GM21529 (cell line): ENCODE results near the gene SARM1.
"Not testable (repeated sequence)": the region's sequence is repeated elsewhere in the genome, so short reads cannot be mapped to it uniquely, and the experiment has no call there.

Experiments
- ATAC-seq: cut with Tn5 transposase; IDR thresholded peaks from one replicate; pipeline ENCODE4 v1.9.1; 2021; ENCODE audit not compliant: unreplicated experiment

Gene SARM1

GRCh38 chr17:28415886-28416285, 44.4 kb downstream of the SARM1 start:
- ATAC-seq, result no peak

DNA sequence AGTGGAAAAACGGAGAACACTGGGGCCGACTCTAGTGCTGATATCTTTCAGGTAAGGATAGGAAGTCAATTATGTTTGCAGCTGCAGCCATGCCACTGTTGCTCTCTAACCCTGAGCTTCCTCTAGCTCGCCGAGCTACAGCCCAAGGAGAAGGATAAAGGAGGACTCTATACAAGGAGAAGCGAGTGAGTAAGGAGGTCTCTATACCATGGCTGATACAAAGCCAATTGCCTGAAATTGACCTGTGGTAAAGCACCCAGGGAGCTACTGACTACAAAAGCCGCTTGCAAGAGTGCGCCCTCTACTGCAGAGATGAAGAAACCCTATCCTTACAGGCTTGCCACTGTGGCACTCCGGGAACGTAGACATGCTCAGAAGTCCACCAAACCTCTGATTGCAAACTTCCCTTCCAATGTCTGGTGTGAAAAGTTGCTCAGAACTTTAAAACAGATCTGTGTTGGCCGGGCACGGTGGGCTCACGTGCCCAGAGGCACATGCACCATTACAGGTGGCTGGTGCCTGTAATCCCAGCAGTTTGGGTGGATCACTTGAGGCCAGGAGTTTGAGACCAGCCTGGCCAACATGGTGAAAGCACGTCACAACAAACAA, 45.3 kb downstream of the SARM1 start:
- no peak for ATAC-seq

GRCh38 chr17:28421787-28422305, 50.4 kb downstream of the SARM1 start:
- ATAC-seq, result no peak

DNA sequence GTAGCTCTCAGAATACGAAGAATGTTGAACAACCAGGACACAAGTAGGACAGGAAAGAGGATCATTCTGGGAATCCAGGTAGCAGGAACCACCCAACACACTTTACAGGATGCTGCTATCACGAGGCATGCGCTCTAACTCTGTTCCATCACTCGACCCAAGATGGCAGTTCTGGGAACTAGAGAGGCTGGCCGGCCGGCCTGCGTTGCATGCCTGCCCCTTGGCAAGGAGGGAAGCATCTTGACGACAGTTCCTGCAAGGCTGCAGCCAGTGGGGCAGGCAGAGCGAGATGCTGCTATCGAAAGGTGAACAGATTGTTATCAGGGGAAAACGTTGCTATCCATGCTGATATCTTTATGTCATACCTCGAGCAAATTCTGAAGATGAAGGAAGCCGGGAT, 53.7 kb downstream of the SARM1 start:
- ATAC-seq, result no peak

DNA sequence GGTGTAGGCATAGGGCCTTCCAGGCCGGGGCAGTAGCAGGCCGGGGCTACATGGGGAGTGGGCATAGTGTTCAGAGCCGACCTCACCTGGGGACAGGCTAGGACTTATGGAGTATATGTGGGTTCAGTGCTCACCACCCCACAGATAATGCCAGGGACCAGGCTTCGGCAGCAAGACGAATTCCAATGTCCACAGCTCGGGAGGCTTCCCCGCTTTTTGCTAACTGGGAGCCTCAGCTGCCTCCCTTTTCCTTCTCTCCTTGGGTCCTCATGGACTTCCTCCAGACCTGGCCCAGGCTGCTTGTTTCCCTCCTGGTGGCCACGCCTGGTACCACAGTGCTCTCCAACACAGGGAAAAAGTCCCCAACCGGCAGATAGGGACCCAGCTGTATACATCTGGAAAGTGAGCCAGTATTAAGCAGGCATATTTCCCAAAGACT, 54.6 kb downstream of the SARM1 start:
- no peak for ATAC-seq

- ATAC-seq, result no peak
Observed at GRCh38 chr17:28427371-28427770, 55.9 kb downstream of the SARM1 start.

DNA sequence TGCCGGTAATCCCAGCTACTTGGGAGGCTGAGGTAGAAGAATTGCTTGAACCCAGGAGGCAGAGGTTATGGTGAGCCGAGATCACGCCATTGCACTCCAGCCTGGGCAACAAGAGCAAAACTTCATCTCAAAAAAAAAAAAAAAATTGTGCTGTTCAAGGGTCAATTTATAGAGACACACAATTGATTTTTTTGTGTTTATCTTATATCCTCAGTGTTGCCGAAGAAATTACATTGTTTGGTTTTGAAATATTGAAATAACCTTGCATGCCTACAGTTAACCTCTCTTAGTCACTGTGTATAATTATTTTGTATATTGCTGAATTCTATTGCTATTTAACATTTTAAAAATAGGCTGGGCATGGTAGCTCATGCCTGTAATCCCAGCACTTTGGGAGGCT, 56.5 kb downstream of the SARM1 start:
- not testable (repeated sequence) for ATAC-seq

DNA sequence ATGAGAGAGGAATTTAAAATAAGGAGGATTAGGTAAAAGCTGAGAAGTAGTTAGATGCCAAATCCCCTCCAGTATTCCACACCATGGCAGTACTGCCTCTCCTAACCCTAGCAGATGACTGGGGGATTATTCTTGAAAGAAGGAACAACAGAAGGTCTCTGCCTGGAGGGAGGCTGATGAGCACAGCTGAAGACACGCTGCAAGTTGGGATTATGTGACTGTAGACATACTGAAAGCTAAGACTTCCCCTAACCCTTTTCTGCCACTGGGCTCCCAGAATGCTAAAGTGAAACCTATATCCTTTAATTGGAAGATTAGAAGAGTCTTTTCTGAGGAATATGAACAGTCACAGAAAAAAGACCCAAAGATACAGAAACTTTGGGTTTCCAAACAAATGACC, 62.2 kb downstream of the SARM1 start:
- ATAC-seq, result no peak

- not testable (repeated sequence) for ATAC-seq
Observed at GRCh38 chr17:28434326-28434725, 62.8 kb downstream of the SARM1 start.

- no peak for ATAC-seq
Observed at GRCh38 chr17:28443901-28444638, 72.6 kb downstream of the SARM1 start.

- ATAC-seq, result no peak
Observed at GRCh38 chr17:28446716-28447395, 75.4 kb downstream of the SARM1 start.

GRCh38 chr17:28447396-28447760, 75.9 kb downstream of the SARM1 start:
- no peak for ATAC-seq

DNA sequence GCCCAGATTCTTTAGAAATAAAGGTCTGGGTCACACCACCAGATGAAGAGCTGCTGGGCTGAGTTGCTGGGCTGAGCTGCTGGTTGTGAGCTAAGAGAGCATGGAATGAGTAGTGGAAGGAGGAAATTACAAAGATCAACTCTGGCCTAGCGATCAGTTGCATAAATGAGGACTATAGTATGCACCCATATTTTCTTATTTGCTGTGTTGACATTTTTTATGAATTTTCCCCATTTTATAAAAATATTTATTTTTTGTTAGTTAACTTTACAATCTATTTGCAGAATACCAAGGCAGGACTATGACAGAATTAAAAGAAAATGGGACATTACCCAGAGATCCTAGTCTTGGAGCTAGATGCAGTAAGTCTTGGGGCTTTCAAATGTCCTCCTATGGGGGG, 78.4 kb downstream of the SARM1 start:
- no peak for ATAC-seq
